Activated CD8-positive, alpha-beta memory T cell treated with anti-CD3 and anti-CD28 coated beads, Interleukin-2, amount 10 ng/mL, durations not matched to agents 7 days and 5 days (primary cell): ENCODE data around the gene PDE3B. TPM values are rescaled to one million over a fixed set of nuclear protein-coding genes. Genes with fewer than 3 reads are reported as not detected.
"Not testable (repeated sequence)": the region's sequence is repeated elsewhere in the genome, so short reads cannot be mapped to it uniquely, and the experiment has no call there.

Source experiments
- ATAC-seq: fragments of 150-1000 bp; cut with Tn5 transposase; one replicate; pipeline ENCODE4 v1.10.0; 2021; ENCODE audit warnings: moderate library complexity
- CTCF ChIA-PET: fragments of 350-600 bp; sonication (Branson Sonifier 250); formaldehyde crosslinking; loops from one replicate; lab custom pipeline; 2021; ENCODE audit warnings: antibody characterized with exemption; lab: Charles Lee
- DNase-seq: peaks from one replicate; pipeline ENCODE4 v3.0.0-alpha.2; 2020
- H3K27ac Mint-ChIP-seq: one replicate; pipeline ENCODE4 v1.8.0; 2021; ENCODE audit warnings: mild to moderate bottlenecking, mixed read lengths
- H3K27me3 Mint-ChIP-seq: one replicate; pipeline ENCODE4 v1.8.0; 2021; ENCODE audit warnings: mixed read lengths
- H3K36me3 Mint-ChIP-seq: one replicate; pipeline ENCODE4 v1.8.0; 2021; ENCODE audit warnings: mild to moderate bottlenecking, mixed read lengths
- H3K4me1 Mint-ChIP-seq: one replicate; pipeline ENCODE4 v1.8.0; 2021; ENCODE audit warnings: mixed read lengths
- H3K4me3 Mint-ChIP-seq: one replicate; pipeline ENCODE4 v1.8.0; 2021; ENCODE audit warnings: mild to moderate bottlenecking, moderate library complexity, mixed read lengths
- H3K9me3 Mint-ChIP-seq: one replicate; pipeline ENCODE4 v1.8.0; 2022; ENCODE audit warnings: low read depth, mixed read lengths
- total RNA-seq, 2 experiments: library from RNA; stranded (reverse); gene quantifications; one replicate each; pipeline ENCODE4 v1.2.3, GENCODE V29; 2021

The PDE3B gene
- total RNA-seq, 2 experiments from 2014 or later = 81.3 to 92.2 TPM

GRCh38 chr11:14875163-14875562 lies 231.6 kb downstream of the PDE3B start:
- no peak for ATAC-seq
- Mint-ChIP-seq H3K4me3 (no peak overlapping the region), H3K36me3 (peaks cover 75% of the 10 kb centered on the region), H3K27me3 (no peaks in the 10 kb centered on the region), H3K4me1 (peaks cover 3% of the 10 kb centered on the region), H3K9me3 (no peaks in the 10 kb centered on the region), H3K27ac (no peak overlapping the region)
- CTCF ChIA-PET = no interaction called here
- DNase-seq = no peak

- CTCF ChIA-PET = interaction anchor here (1.7 kb wide), 1 partner anchor 10 kb away, joined by 10 read pairs; the partner anchor contains the start of gene CYP2R1
- Mint-ChIP-seq H3K4me3 (no peak overlapping the region), H3K4me1 (peaks cover 1% of the 10 kb centered on the region), H3K27ac (no peak overlapping the region), H3K9me3 (peaks cover 2% of the 10 kb centered on the region), H3K36me3 (peaks cover 62% of the 10 kb centered on the region), H3K27me3 (no peaks in the 10 kb centered on the region)
- ATAC-seq (no peak), DNase-seq (no peak)
Observed at GRCh38 chr11:14881576-14882193, 238.1 kb downstream of the PDE3B start.

DNA sequence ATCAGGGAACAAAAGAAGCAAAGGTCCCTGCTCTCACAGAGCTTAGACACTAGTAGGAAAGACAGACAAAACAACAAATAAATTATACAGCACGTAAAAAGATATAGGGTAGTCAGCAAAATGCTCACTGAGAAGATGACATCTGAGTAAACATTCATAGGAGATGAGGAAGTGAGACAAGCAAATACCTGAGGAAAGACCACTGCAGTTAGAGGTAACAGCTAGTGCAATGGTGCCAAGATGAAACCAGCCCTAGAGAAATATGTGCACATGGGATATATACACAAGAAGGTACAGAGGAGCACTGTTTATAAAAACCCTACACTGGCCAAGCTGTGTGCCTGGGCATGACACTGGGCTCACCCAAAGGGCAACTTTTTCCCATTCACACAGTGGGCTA lies 238.6 kb downstream of the PDE3B start:
- DNase-seq = no peak
- Mint-ChIP-seq H3K27ac (no peak overlapping the region), H3K27me3 (no peaks in the 10 kb centered on the region), H3K4me1 (peaks cover 1% of the 10 kb centered on the region), H3K9me3 (peaks cover 2% of the 10 kb centered on the region), H3K4me3 (no peak overlapping the region), H3K36me3 (peaks cover 59% of the 10 kb centered on the region)
- CTCF ChIA-PET = interaction anchor here (1.7 kb wide), 1 partner anchor 9 kb away, joined by 10 read pairs; the partner anchor contains the start of gene CYP2R1
- no peak for ATAC-seq

DNA sequence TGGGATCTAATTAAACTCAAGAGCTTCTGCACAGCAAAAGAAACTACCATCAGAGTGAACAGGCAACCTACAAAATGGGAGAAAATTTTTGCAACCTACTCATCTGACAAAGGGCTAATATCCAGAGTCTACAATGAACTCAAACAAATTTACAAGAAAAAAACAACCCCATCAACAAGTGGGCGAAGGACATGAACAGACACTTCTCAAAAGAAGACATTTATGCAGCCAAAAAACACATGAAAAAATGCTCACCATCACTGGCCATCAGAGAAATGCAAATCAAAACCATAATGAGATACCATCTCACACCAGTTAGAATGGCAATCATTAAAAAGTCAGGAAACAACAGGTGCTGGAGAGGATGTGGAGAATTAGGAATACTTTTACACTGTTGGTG lies 240.1 kb downstream of the PDE3B start:
- ATAC-seq, H3K4me3 Mint-ChIP-seq, CTCF ChIA-PET, H3K27me3 Mint-ChIP-seq, DNase-seq, H3K9me3 Mint-ChIP-seq, H3K27ac Mint-ChIP-seq: not testable (repeated sequence)
- H3K36me3 Mint-ChIP-seq = peaks cover 53% of the 10 kb centered on the region
- H3K4me1 Mint-ChIP-seq = peaks cover 12% of the 10 kb centered on the region

GRCh38 chr11:14884667-14885273 lies 241.2 kb downstream of the PDE3B start:
- Mint-ChIP-seq H3K4me3 (no peak overlapping the region), H3K36me3 (peaks cover 49% of the 10 kb centered on the region), H3K4me1 (peaks cover 19% of the 10 kb centered on the region), H3K9me3 (peaks cover 2% of the 10 kb centered on the region), H3K27me3 (no peaks in the 10 kb centered on the region), H3K27ac (no peak overlapping the region)
- ATAC-seq = no peak
- CTCF ChIA-PET = interaction anchor here (1.0 kb wide), 1 partner anchor 19 kb away, joined by 3 read pairs; no protein-coding TSS in a partner anchor
- DNase-seq = no peak

DNA sequence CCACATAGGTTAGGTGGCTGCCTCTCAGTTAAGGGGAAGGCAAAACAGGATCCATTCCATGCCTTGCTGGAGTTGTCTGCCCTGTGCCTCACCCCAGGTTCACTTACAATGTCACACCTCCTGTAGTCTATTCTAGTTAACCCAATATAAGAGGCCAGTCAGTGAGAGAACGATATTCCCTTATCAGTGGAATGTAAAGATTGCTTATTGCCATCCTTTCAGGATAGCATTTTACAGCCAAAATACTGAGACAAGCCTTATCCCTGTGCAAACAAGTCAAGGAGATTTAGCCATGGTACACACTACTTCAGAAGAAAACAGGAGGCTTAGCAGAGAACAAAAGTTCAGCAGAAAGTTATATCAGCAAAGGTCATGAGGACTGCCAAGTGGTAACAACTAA lies 242.9 kb downstream of the PDE3B start:
- Mint-ChIP-seq H3K36me3 (peaks cover 35% of the 10 kb centered on the region), H3K4me3 (no peak overlapping the region), H3K27ac (no peak overlapping the region), H3K9me3 (peaks cover 2% of the 10 kb centered on the region), H3K27me3 (no peaks in the 10 kb centered on the region), H3K4me1 (peaks cover 28% of the 10 kb centered on the region)
- ATAC-seq = no peak
- DNase-seq = no peak
- CTCF ChIA-PET = no interaction called here

GRCh38 chr11:14891143-14892035 lies 247.8 kb downstream of the PDE3B start:
- ATAC-seq (peak; percentile 60), DNase-seq (peak; percentile 92)
- CTCF ChIA-PET = interaction anchor here (0.7 to 4.9 kb wide), 17 partner anchors 9 to 433 kb away, joined by 3 to 106 read pairs (median 5); partner anchors contain the start of gene PSMA1
- Mint-ChIP-seq H3K4me1 (peaks cover 49% of the 10 kb centered on the region), H3K36me3 (peaks cover 13% of the 10 kb centered on the region), H3K27me3 (no peaks in the 10 kb centered on the region), H3K27ac (peak overlapping the region; percentile 93), H3K4me3 (peak overlapping the region; percentile 92), H3K9me3 (no peaks in the 10 kb centered on the region)

GRCh38 chr11:14892036-14892556 lies 248.5 kb downstream of the PDE3B start, which contains the start of gene CYP2R1:
Gene CYP2R1, minus strand, starts transcription at chr11:14892231. Its CDS starts 26 bp downstream, at chr11:14892205.
- Mint-ChIP-seq H3K9me3 (no peaks in the 10 kb centered on the region), H3K36me3 (peaks cover 13% of the 10 kb centered on the region), H3K4me3 (peak within 1 kb of the TSS; percentile 92), H3K27ac (peak within 1 kb of the TSS; percentile 93), H3K4me1 (peaks cover 49% of the 10 kb centered on the region), H3K27me3 (no peaks in the 10 kb centered on the region)
- CTCF ChIA-PET = interaction anchor here (0.8 to 4.9 kb wide), 16 partner anchors 8 to 434 kb away, joined by 3 to 106 read pairs (median 6); partner anchors contain the start of gene PSMA1
- ATAC-seq (peak; percentile 95), DNase-seq (peak; percentile 97)

DNA sequence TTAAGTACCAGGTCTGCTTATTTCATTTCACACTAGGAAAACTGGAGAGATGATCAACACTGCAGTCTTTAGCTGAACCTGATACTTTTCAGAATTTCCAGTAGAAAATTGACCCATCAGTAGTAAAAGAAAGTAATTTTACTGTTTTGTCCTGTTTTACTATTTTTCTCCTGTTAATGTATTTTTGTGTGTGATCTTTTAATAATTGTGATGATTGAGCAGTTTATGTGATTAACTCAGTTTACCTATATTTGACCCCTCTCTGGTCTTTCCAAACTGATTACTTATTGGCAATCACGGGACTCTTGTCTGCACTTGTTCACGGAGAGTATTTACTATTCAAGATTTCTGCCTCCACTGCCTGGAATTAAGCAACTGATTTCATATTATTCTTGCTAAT lies 249.0 kb downstream of the PDE3B start:
- Mint-ChIP-seq H3K27ac (peak overlapping the region; percentile 84), H3K9me3 (no peaks in the 10 kb centered on the region), H3K4me1 (peaks cover 47% of the 10 kb centered on the region), H3K4me3 (peak overlapping the region; percentile 92), H3K27me3 (no peaks in the 10 kb centered on the region), H3K36me3 (peaks cover 11% of the 10 kb centered on the region)
- no peak for DNase-seq
- CTCF ChIA-PET = interaction anchor here (0.9 to 4.9 kb wide), 13 partner anchors 8 to 372 kb away, joined by 3 to 106 read pairs (median 7); partner anchors contain the start of gene PSMA1
- no peak for ATAC-seq

DNA sequence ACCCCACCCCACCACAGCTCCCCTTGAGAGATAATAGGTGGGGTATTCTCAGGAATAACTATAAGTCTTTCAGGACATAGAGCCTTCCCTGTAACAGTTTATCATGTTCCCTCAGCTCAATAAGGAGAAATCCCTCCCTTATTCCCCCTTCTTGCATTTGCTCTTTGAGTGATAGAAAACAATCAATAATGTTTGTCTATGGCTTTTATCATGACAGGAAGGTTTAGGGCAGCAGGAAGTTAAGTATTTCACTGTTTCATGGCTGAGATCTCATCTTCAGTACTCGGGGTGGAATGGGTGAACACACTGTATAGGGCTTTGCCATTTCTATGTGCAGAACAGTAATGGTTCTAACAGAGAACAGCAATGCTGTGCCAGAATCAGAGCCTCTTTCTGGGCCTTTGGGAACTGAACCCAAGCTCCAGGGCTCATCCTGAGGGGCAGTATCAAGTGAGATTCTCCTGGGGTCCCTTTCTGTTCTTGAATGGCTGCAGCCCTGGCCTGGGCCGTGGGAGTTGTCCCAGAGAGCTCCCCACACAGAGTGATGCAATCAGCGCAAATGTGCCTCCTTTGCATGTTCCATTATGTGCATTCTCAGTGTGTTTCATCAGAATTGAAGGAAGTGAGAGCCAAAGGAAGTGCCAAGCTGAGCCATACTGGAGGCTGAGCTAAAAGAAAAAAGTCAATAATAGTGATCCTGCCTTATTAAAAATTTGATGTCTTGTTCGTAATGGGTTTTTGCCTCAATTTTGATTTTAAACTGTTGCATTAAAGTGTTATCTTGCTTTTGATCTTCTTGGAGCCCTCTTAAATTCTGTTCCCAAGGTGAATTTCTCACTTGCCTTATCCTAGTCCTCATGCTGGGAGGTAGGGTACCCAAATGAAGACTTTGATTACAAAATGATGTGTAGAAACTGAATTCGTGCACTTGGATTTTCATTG lies 251.3 kb downstream of the PDE3B start:
- Mint-ChIP-seq H3K4me3 (no peak overlapping the region), H3K27me3 (no peaks in the 10 kb centered on the region), H3K36me3 (peaks cover 3% of the 10 kb centered on the region), H3K4me1 (peaks cover 31% of the 10 kb centered on the region), H3K9me3 (no peaks in the 10 kb centered on the region), H3K27ac (peak overlapping the region; percentile 54)
- ATAC-seq = no peak
- CTCF ChIA-PET = interaction anchor here (1.0 to 2.3 kb wide), 3 partner anchors 8 to 12 kb away, joined by 3 to 25 read pairs (median 8); no protein-coding TSS in a partner anchor
- DNase-seq = no peak

GRCh38 chr11:14898355-14898754 lies 254.8 kb downstream of the PDE3B start:
- H3K9me3 Mint-ChIP-seq = no peaks in the 10 kb centered on the region
- no peak overlapping the region for H3K27ac Mint-ChIP-seq
- H3K4me1 Mint-ChIP-seq = peaks cover 18% of the 10 kb centered on the region
- CTCF ChIA-PET = interaction anchor here (1.0 to 2.0 kb wide), 2 partner anchors 8 to 10 kb away, joined by 3 to 16 read pairs; no protein-coding TSS in a partner anchor
- no peak for DNase-seq
- H3K36me3 Mint-ChIP-seq = no peaks in the 10 kb centered on the region
- H3K4me3 Mint-ChIP-seq = no peak overlapping the region
- H3K27me3 Mint-ChIP-seq = no peaks in the 10 kb centered on the region
- ATAC-seq = no peak

DNA sequence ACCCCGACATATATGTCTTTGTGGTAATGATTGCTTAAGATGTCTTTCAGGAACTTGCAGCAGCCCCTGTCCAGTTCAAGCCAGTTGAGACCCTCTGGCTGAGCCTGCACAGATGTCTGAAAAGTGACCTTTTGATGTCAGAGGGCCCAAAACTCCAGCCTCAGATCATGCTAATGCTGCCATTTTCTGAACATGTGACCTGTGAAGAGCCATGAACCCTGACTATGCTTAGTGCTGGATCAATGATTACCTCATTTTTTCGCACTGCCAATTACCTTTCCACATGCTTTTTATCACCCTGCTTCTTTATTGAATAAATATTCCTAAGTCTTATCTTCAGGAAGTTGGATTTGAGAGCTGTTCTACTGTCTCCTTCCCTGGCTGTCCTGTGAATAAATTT lies 255.3 kb downstream of the PDE3B start:
- H3K27ac Mint-ChIP-seq = no peak overlapping the region
- no peaks in the 10 kb centered on the region for H3K27me3 Mint-ChIP-seq
- ATAC-seq (no peak), DNase-seq (no peak)
- CTCF ChIA-PET = interaction anchor here (2.0 kb wide), 1 partner anchor 9 kb away, joined by 16 read pairs; no protein-coding TSS in a partner anchor
- H3K4me3 Mint-ChIP-seq = no peak overlapping the region
- peaks cover 22% of the 10 kb centered on the region for H3K4me1 Mint-ChIP-seq
- no peaks in the 10 kb centered on the region for H3K9me3 Mint-ChIP-seq
- no peaks in the 10 kb centered on the region for H3K36me3 Mint-ChIP-seq
